ENCODE results near the gene DHCR24. TPM values are rescaled to one million over a fixed set of nuclear protein-coding genes. Genes with fewer than 3 reads are reported as not detected.

Gene DHCR24
- total and polyA plus RNA-seq, 2 of the 13 experiments (the other 11 are each of a cell fraction or from before 2014, with no cell fraction given): 374 to 448 TPM

DNA sequence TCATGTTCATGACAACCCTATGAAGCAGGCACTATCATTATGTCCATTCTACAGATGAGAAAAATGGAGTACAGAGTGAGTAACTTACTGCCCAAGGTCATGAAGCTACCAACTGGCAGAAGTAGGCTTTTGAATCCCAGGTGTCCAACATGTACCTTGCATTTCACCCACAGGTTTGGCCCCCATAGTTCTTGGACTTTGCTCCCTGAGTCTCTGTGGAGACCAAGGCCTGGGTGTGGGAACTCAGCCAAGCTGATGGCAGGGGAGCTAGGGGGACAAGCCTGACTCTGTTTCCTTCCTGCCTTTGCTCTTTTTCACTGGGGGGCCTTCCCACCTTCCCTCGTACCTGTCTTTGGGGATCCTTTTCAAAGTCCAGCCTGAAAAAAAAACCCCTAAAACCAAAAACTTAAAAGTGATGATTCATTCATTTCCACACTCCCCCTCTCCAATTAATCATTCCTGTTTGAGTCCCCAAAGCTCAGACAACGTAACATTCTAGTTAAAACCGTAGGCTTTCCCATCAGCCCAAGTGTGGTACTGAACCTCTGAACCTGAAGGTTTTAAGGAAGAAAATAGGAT, 77.4 kb downstream of the DHCR24 start:
- ATAC-seq: no peak
- no TSS peak for BruUV-seq (replicated peaks)
- H3K36me3 ChIP-seq (replicated peaks in 1 of 2; ENCODE audit: control insufficient read depth in 1 of 2, insufficient read depth in 2 of 2, low read length in 2 of 2): no peaks in the 10 kb centered on the region
- no peak for FAIRE-seq
- peaks cover 0 to 19% of the 10 kb centered on the region in 2 experiments; a peak in 3 of 5 replicates for H3K27me3 ChIP-seq (ENCODE audit: control insufficient read depth in 1 of 2, insufficient read depth in 2 of 2, low read length in 2 of 2)
- in situ Hi-C loops (cut with HindIII; ENCODE audit: extremely low pct_ligation_motif_present, low pct_unique_long_range_greater_than_20kb) (loop anchor here (5.0 to 10.0 kb wide), 2 partner anchors 137 to 185 kb away; partner anchors contain the start of gene BSND), intact Hi-C loops (cut with micrococcal nuclease; ENCODE audit: unreplicated experiment) (loop anchor here (1.0 to 2.0 kb wide), 2 partner anchors 17 to 137 kb away; no protein-coding TSS in a partner anchor)
- ChIA-PET POLR2A (no interaction called here), CTCF (ENCODE audit: low intra/inter-chr PET ratio, low total read pairs) (interaction anchor here (1.5 to 1.6 kb wide), 3 partner anchors 15 to 138 kb away, joined by 4 to 14 read pairs (median 5); no protein-coding TSS in a partner anchor)
- 1% methylated on average over 3 of the region's 3 CpGs for WGBS (ENCODE audit: low lambda C conversion rate)
- no peak overlapping the region for H3K9ac ChIP-seq (ENCODE audit: insufficient read depth, low read depth, low read length)
- no peak overlapping the region for H2AFZ ChIP-seq (ENCODE audit: low read length)
- H4K20me1 ChIP-seq (ENCODE audit: insufficient read depth, low read length): no peaks in the 10 kb centered on the region
- H3K9me3 ChIP-seq (ENCODE audit: low read length): no peaks in the 10 kb centered on the region
- H3K27ac ChIP-seq (ENCODE audit: extremely low read length, insufficient read depth, low read length): no peak overlapping the region
- no peak overlapping the region for H3K4me3 ChIP-seq (replicated peaks in 1 of 3; ENCODE audit: insufficient read depth in 1 of 3, low read depth in 2 of 3, low read length in 3 of 3)
- peak overlapping the region; percentile 28; the same call in 1 of the 2 replicates for H3K4me2 ChIP-seq (ENCODE audit: low read depth, low read length)
- H3K79me2 ChIP-seq (ENCODE audit: insufficient read depth, low read length): no peaks in the 10 kb centered on the region
- DNase-seq (ENCODE audit: low spot score): no peak
- peaks cover 46% of the 10 kb centered on the region for H3K4me1 ChIP-seq (ENCODE audit: insufficient read depth, low read length)
- TF ChIP-seq IKZF5 (CRISPR knock-in tag; IDR thresholded peaks at IDR 0.05) (no peak), ZNF451 (CRISPR knock-in tag; IDR thresholded peaks at IDR 0.05) (no peak), ZNF329 (CRISPR knock-in tag; IDR thresholded peaks at IDR 0.05; ENCODE audit: low read depth) (no peak), ZNF674 (CRISPR knock-in tag; IDR thresholded peaks at IDR 0.05; ENCODE audit: low read depth) (no peak), ZNF629 (CRISPR knock-in tag; conservative IDR thresholded peaks at IDR 0.05) (peak; percentile 82), HNF4A (CRISPR knock-in tag; IDR thresholded peaks at IDR 0.05) (peak; percentile 52), HOXA5 (CRISPR knock-in tag; IDR thresholded peaks at IDR 0.05) (no peak), KDM1A (CRISPR knock-in tag; IDR thresholded peaks at IDR 0.05) (peak; percentile 11; the same call in 1 of the 2 replicates), FOXK1 (CRISPR knock-in tag; IDR thresholded peaks at IDR 0.05; ENCODE audit: borderline replicate concordance, low read depth) (no peak), MAFK (conservative IDR thresholded peaks at IDR 0.05 in 1 of 2, IDR thresholded peaks at IDR 0.05 in 1 of 2; ENCODE audit: low read length in 2 of 2) (0 out of 4 replicates have a peak, but pooled peaks of 1 of the 2 experiments have one; percentile 6), ZNF24 (IDR thresholded peaks at IDR 0.05) (no peak), ZNF550 (CRISPR knock-in tag; IDR thresholded peaks at IDR 0.05; ENCODE audit: borderline replicate concordance) (no peak), ZNF737 (CRISPR knock-in tag; IDR thresholded peaks at IDR 0.05; ENCODE audit: borderline replicate concordance) (no peak)
- TF ChIP-seq, protein P1, sequence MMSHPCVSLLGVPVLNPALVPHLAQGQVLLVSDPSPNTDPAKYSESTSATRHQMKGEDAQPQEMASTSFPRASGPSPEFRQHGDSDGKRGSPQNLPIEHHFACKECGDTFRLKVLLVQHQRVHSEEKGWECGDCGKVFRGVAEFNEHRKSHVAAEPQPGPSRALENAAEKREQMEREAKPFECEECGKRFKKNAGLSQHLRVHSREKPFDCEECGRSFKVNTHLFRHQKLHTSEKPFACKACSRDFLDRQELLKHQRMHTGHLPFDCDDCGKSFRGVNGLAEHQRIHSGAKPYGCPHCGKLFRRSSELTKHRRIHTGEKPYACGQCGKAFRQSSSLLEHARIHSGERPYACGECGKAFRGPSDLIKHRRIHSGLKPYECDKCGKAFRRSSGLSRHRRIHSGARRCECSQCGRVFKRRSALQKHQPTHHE (CRISPR knock-in tag; IDR thresholded peaks at IDR 0.05; ENCODE audit: borderline replicate concordance): no peak
- TF ChIP-seq, protein P2, sequence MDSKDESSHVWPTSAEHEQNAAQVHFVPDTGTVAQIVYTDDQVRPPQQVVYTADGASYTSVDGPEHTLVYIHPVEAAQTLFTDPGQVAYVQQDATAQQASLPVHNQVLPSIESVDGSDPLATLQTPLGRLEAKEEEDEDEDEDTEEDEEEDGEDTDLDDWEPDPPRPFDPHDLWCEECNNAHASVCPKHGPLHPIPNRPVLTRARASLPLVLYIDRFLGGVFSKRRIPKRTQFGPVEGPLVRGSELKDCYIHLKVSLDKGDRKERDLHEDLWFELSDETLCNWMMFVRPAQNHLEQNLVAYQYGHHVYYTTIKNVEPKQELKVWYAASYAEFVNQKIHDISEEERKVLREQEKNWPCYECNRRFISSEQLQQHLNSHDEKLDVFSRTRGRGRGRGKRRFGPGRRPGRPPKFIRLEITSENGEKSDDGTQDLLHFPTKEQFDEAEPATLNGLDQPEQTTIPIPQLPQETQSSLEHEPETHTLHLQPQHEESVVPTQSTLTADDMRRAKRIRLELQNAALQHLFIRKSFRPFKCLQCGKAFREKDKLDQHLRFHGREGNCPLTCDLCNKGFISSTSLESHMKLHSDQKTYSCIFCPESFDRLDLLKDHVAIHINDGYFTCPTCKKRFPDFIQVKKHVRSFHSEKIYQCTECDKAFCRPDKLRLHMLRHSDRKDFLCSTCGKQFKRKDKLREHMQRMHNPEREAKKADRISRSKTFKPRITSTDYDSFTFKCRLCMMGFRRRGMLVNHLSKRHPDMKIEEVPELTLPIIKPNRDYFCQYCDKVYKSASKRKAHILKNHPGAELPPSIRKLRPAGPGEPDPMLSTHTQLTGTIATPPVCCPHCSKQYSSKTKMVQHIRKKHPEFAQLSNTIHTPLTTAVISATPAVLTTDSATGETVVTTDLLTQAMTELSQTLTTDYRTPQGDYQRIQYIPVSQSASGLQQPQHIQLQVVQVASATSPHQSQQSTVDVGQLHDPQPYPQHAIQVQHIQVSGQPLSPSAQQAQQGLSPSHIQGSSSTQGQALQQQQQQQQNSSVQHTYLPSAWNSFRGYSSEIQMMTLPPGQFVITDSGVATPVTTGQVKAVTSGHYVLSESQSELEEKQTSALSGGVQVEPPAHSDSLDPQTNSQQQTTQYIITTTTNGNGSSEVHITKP (CRISPR knock-in tag; IDR thresholded peaks at IDR 0.05; ENCODE audit: low read depth): peak; percentile 43; the same call in 1 of the 2 replicates
- TF ChIP-seq, protein P3, sequence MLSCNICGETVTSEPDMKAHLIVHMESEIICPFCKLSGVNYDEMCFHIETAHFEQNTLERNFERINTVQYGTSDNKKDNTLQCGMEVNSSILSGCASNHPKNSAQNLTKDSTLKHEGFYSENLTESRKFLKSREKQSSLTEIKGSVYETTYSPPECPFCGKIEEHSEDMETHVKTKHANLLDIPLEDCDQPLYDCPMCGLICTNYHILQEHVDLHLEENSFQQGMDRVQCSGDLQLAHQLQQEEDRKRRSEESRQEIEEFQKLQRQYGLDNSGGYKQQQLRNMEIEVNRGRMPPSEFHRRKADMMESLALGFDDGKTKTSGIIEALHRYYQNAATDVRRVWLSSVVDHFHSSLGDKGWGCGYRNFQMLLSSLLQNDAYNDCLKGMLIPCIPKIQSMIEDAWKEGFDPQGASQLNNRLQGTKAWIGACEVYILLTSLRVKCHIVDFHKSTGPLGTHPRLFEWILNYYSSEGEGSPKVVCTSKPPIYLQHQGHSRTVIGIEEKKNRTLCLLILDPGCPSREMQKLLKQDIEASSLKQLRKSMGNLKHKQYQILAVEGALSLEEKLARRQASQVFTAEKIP (CRISPR knock-in tag; IDR thresholded peaks at IDR 0.05; ENCODE audit: borderline replicate concordance): no peak

Data from HepG2 (cell line).